HCT116 (cell line): ENCODE measurements around the gene BMF.

Experiments
- CBX3 ChIP-seq: IDR thresholded peaks from 2 replicates; pipeline ENCODE4 v1.6.1; 2012; ENCODE audit warnings: low read depth
- EZH2 ChIP-seq: fragments of 200-600 bp; sonication (generic); IDR thresholded peaks from 2 replicates; pipeline ENCODE4 v1.6.1; 2017; ENCODE audit warnings: antibody characterized with exemption, mixed run types
- EZH2phosphoT487 ChIP-seq: fragments of 200-600 bp; IDR thresholded peaks from 2 replicates; pipeline ENCODE4 v1.6.1; 2018; ENCODE audit warnings: antibody characterized with exemption, borderline replicate concordance
- POLR2A ChIP-seq: IDR thresholded peaks from 2 replicates; pipeline ENCODE4 v1.7.0; 2011; ENCODE audit warnings: borderline replicate concordance; ENCODE audit not compliant: insufficient read depth, insufficient read length; ENCODE audit errors: extremely low read depth
- POLR2AphosphoS5 ChIP-seq: IDR thresholded peaks from 2 replicates; pipeline ENCODE4 v1.6.1; 2011; ENCODE audit warnings: mild to moderate bottlenecking, low read depth, low read length, moderate library complexity
- SRF ChIP-seq: IDR thresholded peaks from 2 replicates; pipeline ENCODE4 v1.6.1; 2012; ENCODE audit warnings: low read depth
- TF ChIP-seq, protein P1 (sequence below), 3 experiments: fragments of 200-600 bp in 1 of 3; sonication (generic) in 1 of 3; IDR thresholded peaks in 2 of 3; conservative IDR thresholded peaks in 1 of 3; 2 replicates each; pipeline ENCODE4 v1.5.1; 2012 to 2017; ENCODE audit warnings: low read depth in 2 of 3, low read length in 2 of 3, antibody characterized with exemption in 1 of 3, borderline replicate concordance in 1 of 3, control low read depth in 1 of 3, mild to moderate bottlenecking in 1 of 3, mixed read lengths in 1 of 3, mixed run types in 1 of 3, moderate library complexity in 1 of 3; ENCODE audit not compliant: insufficient read depth in 1 of 3

- TF ChIP-seq POLR2AphosphoS5 (no peak), POLR2A (no peak), EZH2phosphoT487 (no peak), EZH2 (no peak), SRF (no peak), CBX3 (no peak)
- TF ChIP-seq, protein P1, sequence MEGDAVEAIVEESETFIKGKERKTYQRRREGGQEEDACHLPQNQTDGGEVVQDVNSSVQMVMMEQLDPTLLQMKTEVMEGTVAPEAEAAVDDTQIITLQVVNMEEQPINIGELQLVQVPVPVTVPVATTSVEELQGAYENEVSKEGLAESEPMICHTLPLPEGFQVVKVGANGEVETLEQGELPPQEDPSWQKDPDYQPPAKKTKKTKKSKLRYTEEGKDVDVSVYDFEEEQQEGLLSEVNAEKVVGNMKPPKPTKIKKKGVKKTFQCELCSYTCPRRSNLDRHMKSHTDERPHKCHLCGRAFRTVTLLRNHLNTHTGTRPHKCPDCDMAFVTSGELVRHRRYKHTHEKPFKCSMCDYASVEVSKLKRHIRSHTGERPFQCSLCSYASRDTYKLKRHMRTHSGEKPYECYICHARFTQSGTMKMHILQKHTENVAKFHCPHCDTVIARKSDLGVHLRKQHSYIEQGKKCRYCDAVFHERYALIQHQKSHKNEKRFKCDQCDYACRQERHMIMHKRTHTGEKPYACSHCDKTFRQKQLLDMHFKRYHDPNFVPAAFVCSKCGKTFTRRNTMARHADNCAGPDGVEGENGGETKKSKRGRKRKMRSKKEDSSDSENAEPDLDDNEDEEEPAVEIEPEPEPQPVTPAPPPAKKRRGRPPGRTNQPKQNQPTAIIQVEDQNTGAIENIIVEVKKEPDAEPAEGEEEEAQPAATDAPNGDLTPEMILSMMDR (IDR thresholded peaks at IDR 0.05 in 2 of 3, conservative IDR thresholded peaks at IDR 0.05 in 1 of 3; ENCODE audit: borderline replicate concordance in 1 of 3, insufficient read depth in 1 of 3, low read depth in 2 of 3, low read length in 2 of 3), result peak in 1 of 3 experiments; percentile 17; a peak in 1 of 6 replicates
These were observed 28.9 kb upstream of the BMF start for GRCh38 chr15:40137303-40138200.
